A673 (cell line): Measurements from ENCODE around the gene EDDM13. TPM values are rescaled to one million over a fixed set of nuclear protein-coding genes. Genes with fewer than 3 reads are reported as not detected.

Experiments
- BruUV-seq: library from RNA; stranded (reverse); fragments of 400-500 nt; replicated peaks from 2 replicates; lab custom pipeline; 2021; lab: Mats Ljungman, UMichigan
- CTCF ChIA-PET: fragments of 300-600 bp; sonication (Branson Sonifier 250); formaldehyde crosslinking; loops from one replicate; lab custom pipeline; 2022; ENCODE audit warnings: antibody characterized with exemption; lab: Charles Lee
- POLR2A ChIA-PET: fragments of 300-600 bp; sonication (Branson Sonifier 250); formaldehyde crosslinking; loops from one replicate; lab custom pipeline; 2022; ENCODE audit warnings: antibody characterized with exemption; ENCODE audit not compliant: low non-redundant PET; lab: Charles Lee
- DNase-seq: peaks from one replicate; pipeline ENCODE4 v3.0.0-alpha.2; 2015; ENCODE audit warnings: low spot score
- H3K27ac ChIP-seq: fragments of 200-600 bp; sonication (generic); 2 replicates; pipeline ENCODE4 v1.5.1; 2016; ENCODE audit warnings: mixed run types, low read depth, mild to moderate bottlenecking, mixed read lengths, antibody characterized with exemption, low read length; ENCODE audit not compliant: poor library complexity, severe bottlenecking
- H3K27me3 ChIP-seq: fragments of 200-600 bp; sonication (generic); replicated peaks from 2 replicates; pipeline ENCODE4 v1.6.1; 2017; ENCODE audit warnings: mixed run types, low read depth, mild to moderate bottlenecking, mixed read lengths, antibody characterized with exemption, low read length; ENCODE audit not compliant: insufficient read depth, poor library complexity
- H3K36me3 ChIP-seq: fragments of 200-600 bp; sonication (generic); 2 replicates; pipeline ENCODE4 v1.6.1; 2016; ENCODE audit warnings: mixed run types, mild to moderate bottlenecking, mixed read lengths, antibody characterized with exemption, low read length; ENCODE audit not compliant: insufficient read depth, poor library complexity, severe bottlenecking
- H3K4me1 ChIP-seq: fragments of 200-600 bp; sonication (generic); 2 replicates; pipeline ENCODE4 v1.6.1; 2017; ENCODE audit warnings: mixed run types, mild to moderate bottlenecking, mixed read lengths, antibody characterized with exemption, low read length; ENCODE audit not compliant: insufficient read depth, poor library complexity, severe bottlenecking
- H3K4me3 ChIP-seq: fragments of 200-600 bp; sonication (generic); 2 replicates; pipeline ENCODE4 v1.5.1; 2016; ENCODE audit warnings: low read depth, mixed run types, mild to moderate bottlenecking, mixed read lengths, low read length; ENCODE audit not compliant: poor library complexity, severe bottlenecking
- H3K9me3 ChIP-seq: fragments of 200-600 bp; sonication (generic); 2 replicates; pipeline ENCODE4 v1.6.1; 2016; ENCODE audit warnings: mixed run types, low read depth, mild to moderate bottlenecking, mixed read lengths, antibody characterized with exemption, low read length; ENCODE audit not compliant: poor library complexity, severe bottlenecking
- CTCF ChIP-seq: fragments of 300-800, 200-600 bp; sonication (generic); conservative IDR thresholded peaks from 2 replicates; pipeline ENCODE4 v1.5.1; 2017; ENCODE audit warnings: low read depth, mild to moderate bottlenecking, antibody characterized with exemption, low read length, moderate library complexity, mixed read lengths
- EZH2 ChIP-seq: fragments of 200-600 bp; sonication (generic); IDR thresholded peaks from 2 replicates; pipeline ENCODE4 v1.6.1; 2017; ENCODE audit warnings: borderline replicate concordance, low read depth, mild to moderate bottlenecking, mixed read lengths, antibody characterized with exemption, low read length; ENCODE audit not compliant: poor library complexity, severe bottlenecking
- intact Hi-C: fragments of 100-400 bp; cut with micrococcal nuclease; formaldehyde crosslinking; loops from one replicate; pipeline ENCODE4 v1.10.0; 2022; ENCODE audit not compliant: unreplicated experiment
- total RNA-seq: library from RNA; stranded (reverse); gene quantifications from 2 replicates; pipeline ENCODE4 v1.2.3, GENCODE V29; 2021

Gene EDDM13
- total RNA-seq, 1 experiment from 2014 or later = not detected

GRCh38 chr19:56341948-56342347 is 69.4 kb downstream of the EDDM13 start:
- Histone ChIP-seq H3K27ac (no peak overlapping the region), H3K9me3 (peaks cover 22% of the 10 kb centered on the region), H3K4me1 (no peaks in the 10 kb centered on the region), H3K4me3 (no peak overlapping the region), H3K27me3 (no peaks in the 10 kb centered on the region), H3K36me3 (no peaks in the 10 kb centered on the region)
- ChIA-PET CTCF (no interaction called here), POLR2A (no interaction called here)
- BruUV-seq = no TSS peak
- intact Hi-C loops = no loop called here
- TF ChIP-seq EZH2 = no peak
- no peak for TF ChIP-seq CTCF
- no peak for DNase-seq

GRCh38 chr19:56347163-56347778 is 74.7 kb downstream of the EDDM13 start:
- POLR2A ChIA-PET = no interaction called here
- BruUV-seq = no TSS peak

DNA sequence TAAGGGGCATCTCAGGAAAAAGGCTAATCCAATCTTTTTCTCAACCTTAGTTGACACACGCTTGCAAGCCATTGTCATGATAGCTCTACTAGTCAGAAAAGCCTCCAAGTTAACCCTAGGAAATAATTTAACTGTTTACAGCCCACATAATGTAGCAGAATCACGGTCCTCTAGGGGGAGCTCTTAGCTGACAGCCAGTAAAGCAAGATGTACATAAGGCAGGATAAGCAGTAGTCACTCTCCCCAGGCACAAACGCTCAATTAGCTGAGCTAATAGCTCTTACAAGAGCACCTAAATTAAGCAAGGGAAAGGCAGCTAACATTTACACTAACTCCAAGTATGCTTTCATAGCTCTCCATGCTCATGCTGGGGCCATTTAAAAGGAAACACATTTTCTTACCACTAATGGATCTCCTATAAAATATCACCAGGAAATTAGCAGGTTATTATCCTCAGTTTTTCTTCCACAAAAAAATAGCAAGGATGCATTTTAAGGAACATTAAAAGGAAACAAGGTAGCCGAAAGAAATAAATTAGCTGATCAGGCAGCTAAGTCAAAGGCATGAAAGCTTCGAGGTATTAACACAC is 75.8 kb downstream of the EDDM13 start:
- POLR2A ChIA-PET = no interaction called here
- no TSS peak for BruUV-seq
- CTCF ChIA-PET = interaction anchor here (0.8 to 1.6 kb wide), 3 partner anchors 95 to 282 kb away, joined by 3 to 4 read pairs (median 4); no protein-coding TSS in a partner anchor

More at GRCh38 chr19:56347163-56347778, 74.7 kb downstream of the EDDM13 start:
- no peak for DNase-seq
- no peaks in the 10 kb centered on the region for H3K27me3 ChIP-seq
- no peak for TF ChIP-seq EZH2
- TF ChIP-seq CTCF = no peak
- intact Hi-C loops = no loop called here
- peaks cover 7% of the 10 kb centered on the region for H3K9me3 ChIP-seq
- CTCF ChIA-PET = interaction anchor here (1.0 to 1.1 kb wide), 2 partner anchors 271 to 281 kb away, joined by 3 to 4 read pairs; no protein-coding TSS in a partner anchor
- H3K36me3 ChIP-seq = no peaks in the 10 kb centered on the region
- H3K4me1 ChIP-seq = no peaks in the 10 kb centered on the region
- H3K4me3 ChIP-seq = no peak overlapping the region
- H3K27ac ChIP-seq = no peak overlapping the region

More for the DNA sequence above, 75.8 kb downstream of the EDDM13 start:
- DNase-seq = peak; percentile 45
- no peaks in the 10 kb centered on the region for H3K27me3 ChIP-seq
- H3K9me3 ChIP-seq = no peaks in the 10 kb centered on the region
- TF ChIP-seq CTCF = peak; percentile 64
- TF ChIP-seq EZH2 = no peak
- intact Hi-C loops = no loop called here
- no peaks in the 10 kb centered on the region for H3K36me3 ChIP-seq
- H3K4me1 ChIP-seq = no peaks in the 10 kb centered on the region
- H3K4me3 ChIP-seq = no peak overlapping the region
- no peak overlapping the region for H3K27ac ChIP-seq
